Panc1 (cell line): ENCODE results near the gene STRN3.

Experiments
- POLR2AphosphoS5 ChIP-seq: IDR thresholded peaks from 2 replicates; pipeline ENCODE4 v1.6.1; 2012; ENCODE audit warnings: mild to moderate bottlenecking, low read depth, low read length, moderate library complexity
- TCF7L2 ChIP-seq: IDR thresholded peaks from 2 replicates; pipeline ENCODE4 v1.6.1; 2011; ENCODE audit warnings: mild to moderate bottlenecking, low read depth, low read length, inconsistent platforms
- TF ChIP-seq, protein P1 (sequence below): fragments of 450-650 bp; IDR thresholded peaks from 2 replicates; pipeline ENCODE4 v1.5.1; 2017; ENCODE audit warnings: mild to moderate bottlenecking
- TF ChIP-seq, protein P2 (sequence below), 2 experiments: IDR thresholded peaks; 2 replicates each; pipeline ENCODE4 v1.6.1; 2011 to 2012; ENCODE audit warnings: low read depth in 2 of 2, control low read depth in 1 of 2, low read length in 1 of 2, mild to moderate bottlenecking in 1 of 2, moderate library complexity in 1 of 2; ENCODE audit not compliant: insufficient read depth in 1 of 2

DNA sequence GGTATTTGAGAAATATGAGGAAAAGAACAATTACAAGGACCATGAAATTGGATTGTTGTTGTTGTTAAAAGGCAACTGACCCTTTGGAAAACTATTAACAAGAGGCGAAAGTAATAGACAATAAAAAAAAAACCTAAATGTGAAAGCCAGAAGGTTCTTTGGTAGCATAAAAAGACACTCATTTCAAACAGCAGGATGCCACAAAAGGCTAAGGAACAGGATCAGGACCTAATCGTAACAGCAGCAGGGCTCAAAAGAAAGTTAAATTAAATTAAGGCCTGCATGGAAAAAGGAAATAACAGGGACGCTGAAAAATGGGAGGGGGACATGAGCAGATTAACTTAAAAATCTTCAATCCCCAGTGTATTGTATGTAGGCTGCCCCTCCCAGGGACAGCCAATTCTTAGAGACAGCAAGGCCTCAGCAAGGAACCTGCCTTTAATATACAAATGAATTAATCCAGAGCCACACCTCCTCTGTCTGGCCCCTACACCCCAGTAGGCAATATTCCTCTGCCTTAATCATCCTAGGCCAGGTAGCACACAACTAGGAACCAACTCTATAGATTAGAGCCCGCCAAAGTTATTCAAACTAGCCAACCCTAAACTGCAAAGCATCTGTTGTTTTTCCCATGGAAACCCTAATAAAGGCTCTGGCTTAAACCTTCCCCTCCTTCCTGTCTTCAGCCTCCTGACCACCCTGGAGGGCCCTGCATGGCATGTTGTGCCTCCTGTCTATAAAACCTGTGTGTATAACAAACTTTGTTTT, 29.1 kb downstream of the STRN3 start:
- TF ChIP-seq, protein P1, sequence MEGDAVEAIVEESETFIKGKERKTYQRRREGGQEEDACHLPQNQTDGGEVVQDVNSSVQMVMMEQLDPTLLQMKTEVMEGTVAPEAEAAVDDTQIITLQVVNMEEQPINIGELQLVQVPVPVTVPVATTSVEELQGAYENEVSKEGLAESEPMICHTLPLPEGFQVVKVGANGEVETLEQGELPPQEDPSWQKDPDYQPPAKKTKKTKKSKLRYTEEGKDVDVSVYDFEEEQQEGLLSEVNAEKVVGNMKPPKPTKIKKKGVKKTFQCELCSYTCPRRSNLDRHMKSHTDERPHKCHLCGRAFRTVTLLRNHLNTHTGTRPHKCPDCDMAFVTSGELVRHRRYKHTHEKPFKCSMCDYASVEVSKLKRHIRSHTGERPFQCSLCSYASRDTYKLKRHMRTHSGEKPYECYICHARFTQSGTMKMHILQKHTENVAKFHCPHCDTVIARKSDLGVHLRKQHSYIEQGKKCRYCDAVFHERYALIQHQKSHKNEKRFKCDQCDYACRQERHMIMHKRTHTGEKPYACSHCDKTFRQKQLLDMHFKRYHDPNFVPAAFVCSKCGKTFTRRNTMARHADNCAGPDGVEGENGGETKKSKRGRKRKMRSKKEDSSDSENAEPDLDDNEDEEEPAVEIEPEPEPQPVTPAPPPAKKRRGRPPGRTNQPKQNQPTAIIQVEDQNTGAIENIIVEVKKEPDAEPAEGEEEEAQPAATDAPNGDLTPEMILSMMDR = no peak
- TF ChIP-seq POLR2AphosphoS5 (no peak), TCF7L2 (no peak)
- TF ChIP-seq, protein P2, sequence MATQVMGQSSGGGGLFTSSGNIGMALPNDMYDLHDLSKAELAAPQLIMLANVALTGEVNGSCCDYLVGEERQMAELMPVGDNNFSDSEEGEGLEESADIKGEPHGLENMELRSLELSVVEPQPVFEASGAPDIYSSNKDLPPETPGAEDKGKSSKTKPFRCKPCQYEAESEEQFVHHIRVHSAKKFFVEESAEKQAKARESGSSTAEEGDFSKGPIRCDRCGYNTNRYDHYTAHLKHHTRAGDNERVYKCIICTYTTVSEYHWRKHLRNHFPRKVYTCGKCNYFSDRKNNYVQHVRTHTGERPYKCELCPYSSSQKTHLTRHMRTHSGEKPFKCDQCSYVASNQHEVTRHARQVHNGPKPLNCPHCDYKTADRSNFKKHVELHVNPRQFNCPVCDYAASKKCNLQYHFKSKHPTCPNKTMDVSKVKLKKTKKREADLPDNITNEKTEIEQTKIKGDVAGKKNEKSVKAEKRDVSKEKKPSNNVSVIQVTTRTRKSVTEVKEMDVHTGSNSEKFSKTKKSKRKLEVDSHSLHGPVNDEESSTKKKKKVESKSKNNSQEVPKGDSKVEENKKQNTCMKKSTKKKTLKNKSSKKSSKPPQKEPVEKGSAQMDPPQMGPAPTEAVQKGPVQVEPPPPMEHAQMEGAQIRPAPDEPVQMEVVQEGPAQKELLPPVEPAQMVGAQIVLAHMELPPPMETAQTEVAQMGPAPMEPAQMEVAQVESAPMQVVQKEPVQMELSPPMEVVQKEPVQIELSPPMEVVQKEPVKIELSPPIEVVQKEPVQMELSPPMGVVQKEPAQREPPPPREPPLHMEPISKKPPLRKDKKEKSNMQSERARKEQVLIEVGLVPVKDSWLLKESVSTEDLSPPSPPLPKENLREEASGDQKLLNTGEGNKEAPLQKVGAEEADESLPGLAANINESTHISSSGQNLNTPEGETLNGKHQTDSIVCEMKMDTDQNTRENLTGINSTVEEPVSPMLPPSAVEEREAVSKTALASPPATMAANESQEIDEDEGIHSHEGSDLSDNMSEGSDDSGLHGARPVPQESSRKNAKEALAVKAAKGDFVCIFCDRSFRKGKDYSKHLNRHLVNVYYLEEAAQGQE (IDR thresholded peaks at IDR 0.05; ENCODE audit: insufficient read depth in 1 of 2, low read depth in 2 of 2, low read length in 1 of 2) = no peak
